ENCODE results near the gene MAML2. TPM values are rescaled to one million over a fixed set of nuclear protein-coding genes. Genes with fewer than 3 reads are reported as not detected.

Gene MAML2
- total and polyA plus RNA-seq, 8 donors = 2.4 to 11.8 (median 4.1) TPM

DNA sequence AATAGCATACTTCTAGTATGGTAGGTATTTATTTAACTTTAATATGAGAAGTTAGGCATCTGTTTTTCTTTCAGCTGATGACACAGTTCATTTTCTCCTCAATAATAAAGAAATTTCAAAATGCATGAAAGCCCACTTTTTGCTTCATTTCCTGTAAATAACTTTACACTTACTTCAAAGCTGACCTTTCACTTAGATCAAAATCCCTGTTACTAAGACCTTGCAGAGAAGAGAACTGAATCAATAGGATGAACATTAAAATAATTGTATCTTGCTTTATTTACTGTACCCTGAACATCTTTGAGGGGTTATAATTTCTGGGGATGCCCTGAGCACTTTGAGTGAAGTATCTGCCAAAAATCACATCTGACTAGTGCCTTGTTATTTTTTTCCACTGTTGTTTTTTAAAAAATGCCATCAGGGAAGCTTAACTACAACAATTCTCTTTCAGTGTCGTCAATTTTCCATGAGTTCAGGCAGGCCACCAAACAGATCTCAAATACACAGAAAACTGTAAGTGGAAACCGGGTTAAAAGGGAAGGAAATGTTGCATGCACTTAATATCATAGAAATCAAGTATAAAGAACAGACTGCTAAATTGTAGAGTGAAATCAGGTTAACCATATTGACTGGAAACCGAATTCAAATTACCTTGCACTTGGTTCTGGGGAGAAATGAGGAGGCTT lies 206.2 kb downstream of the MAML2 start:
- 53 to 69% methylated on average over 3 of the region's 3 CpGs for WGBS, 2 donors
- FAIRE-seq = no peak
- H3K27ac ChIP-seq = no peak overlapping the region
- peaks cover 0 to 3% (median 0%) of the 10 kb centered on the region in 3 donors for H3K4me1 ChIP-seq
- no peaks in the 10 kb centered on the region for H3K9me3 ChIP-seq
- no peak overlapping the region for H3K4me3 ChIP-seq
- no peak for DNase-seq
- H3K36me3 ChIP-seq = no peaks in the 10 kb centered on the region
- H3K27me3 ChIP-seq = no peaks in the 10 kb centered on the region
- intact Hi-C loops (cut with DNase I) = no loop called here
- ATAC-seq = no peak
- TF ChIP-seq CTCF (IDR thresholded peaks at IDR 0.05) = no peak

- peak in 3 of 4 donors; percentile 70 to 82 (median 78) for ATAC-seq
- H3K36me3 ChIP-seq = no peaks in the 10 kb centered on the region
- peaks cover 0 to 3% (median 0%) of the 10 kb centered on the region in 3 donors for H3K4me1 ChIP-seq
- peak; percentile 78 for FAIRE-seq
- intact Hi-C loops (cut with DNase I) = no loop called here
- no peaks in the 10 kb centered on the region for H3K9me3 ChIP-seq
- 4 to 9% methylated on average over 1 of the region's 1 CpG for WGBS, 2 donors
- no peak for TF ChIP-seq CTCF (IDR thresholded peaks at IDR 0.05)
- H3K27me3 ChIP-seq = no peaks in the 10 kb centered on the region
- peak overlapping the region in 2 of 4 donors; percentile 53 to 63 for H3K27ac ChIP-seq
- H3K4me3 ChIP-seq = no peak overlapping the region
- no peak for DNase-seq
Observed at GRCh38 chr11:96134602-96135001, 208.4 kb downstream of the MAML2 start.

- Histone ChIP-seq H3K36me3 (no peaks in the 10 kb centered on the region), H3K27me3 (no peaks in the 10 kb centered on the region), H3K9me3 (no peaks in the 10 kb centered on the region), H3K4me1 (peaks cover 0 to 3% (median 0%) of the 10 kb centered on the region in 3 donors), H3K4me3 (no peak overlapping the region), H3K27ac (no peak overlapping the region)
- intact Hi-C loops (cut with DNase I) = no loop called here
- ATAC-seq (no peak), DNase-seq (no peak), FAIRE-seq (no peak)
- TF ChIP-seq CTCF (IDR thresholded peaks at IDR 0.05) = no peak
- 74 to 80% methylated on average over 2 of the region's 2 CpGs for WGBS, 2 donors
Observed at GRCh38 chr11:96132437-96132836, 210.6 kb downstream of the MAML2 start.

GRCh38 chr11:96130061-96130620 lies 212.9 kb downstream of the MAML2 start:
- DNase-seq = no peak
- Histone ChIP-seq H3K4me1 (peaks cover 0 to 3% (median 0%) of the 10 kb centered on the region in 3 donors), H3K4me3 (no peak overlapping the region), H3K9me3 (no peaks in the 10 kb centered on the region), H3K27ac (no peak overlapping the region), H3K36me3 (no peaks in the 10 kb centered on the region), H3K27me3 (no peaks in the 10 kb centered on the region)
- no peak for FAIRE-seq
- intact Hi-C loops (cut with DNase I) = no loop called here
- no peak for ATAC-seq
- TF ChIP-seq CTCF (IDR thresholded peaks at IDR 0.05) = no peak
- WGBS, 2 donors = 65 to 83% methylated on average over 2 of the region's 2 CpGs

DNA sequence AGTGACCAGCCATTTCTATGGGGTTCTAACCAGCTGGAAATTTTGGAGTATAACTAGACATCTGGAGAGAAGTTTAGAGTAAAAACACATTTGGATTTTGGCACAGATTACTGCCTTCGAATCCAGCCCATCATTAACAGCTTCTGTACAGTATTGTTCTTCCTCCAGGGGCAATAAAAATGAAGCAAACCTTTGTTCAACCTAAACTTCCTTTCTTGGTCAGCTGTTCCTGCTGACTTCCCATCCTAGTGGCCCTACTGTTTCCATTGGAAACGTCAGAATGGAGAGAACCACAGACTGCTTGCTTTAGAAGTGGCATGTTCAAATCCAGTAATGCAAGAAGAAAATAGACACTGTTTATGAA lies 215.4 kb downstream of the MAML2 start:
- no peak for FAIRE-seq
- peak overlapping the region in 1 of 4 donors; percentile 8 for H3K27ac ChIP-seq
- no peak for ATAC-seq

More for the DNA sequence above, 215.4 kb downstream of the MAML2 start:
- no peak overlapping the region for H3K4me3 ChIP-seq
- no peaks in the 10 kb centered on the region for H3K4me1 ChIP-seq
- DNase-seq = no peak
- no peak for TF ChIP-seq CTCF (IDR thresholded peaks at IDR 0.05)
- intact Hi-C loops (cut with DNase I) = no loop called here
- WGBS, 2 donors = 16 to 28% methylated on average over 2 of the region's 2 CpGs
- H3K27me3 ChIP-seq = no peaks in the 10 kb centered on the region
- no peaks in the 10 kb centered on the region for H3K9me3 ChIP-seq
- H3K36me3 ChIP-seq = no peaks in the 10 kb centered on the region

All from pancreas (tissue), 10 donors.